GM23338 (cell line): Measurements from ENCODE around the gene SLC25A17. TPM values are rescaled to one million over a fixed set of nuclear protein-coding genes. Genes with fewer than 3 reads are reported as not detected.

ENCODE experiments used
- ATAC-seq: fragments of 200-7000 bp; cut with Tn5 transposase; 3 replicates; pipeline ENCODE4 v1.9.1; 2020
- DNase-seq: peaks from one replicate; pipeline ENCODE4 v3.0.0-alpha.2; 2015; ENCODE audit warnings: low spot score
- H2AFZ ChIP-seq: fragments of 200-600 bp; sonication (generic); 2 replicates; pipeline ENCODE4 v1.8.0; 2016; ENCODE audit warnings: antibody characterized with exemption, mild to moderate bottlenecking, moderate library complexity
- H3F3A ChIP-seq: fragments of 200-600 bp; sonication (generic); replicated peaks from 2 replicates; pipeline ENCODE4 v1.8.0; 2017; ENCODE audit warnings: antibody characterized with exemption, mixed run types, low read depth
- H3K27ac ChIP-seq: fragments of 200-600 bp; sonication (generic); 2 replicates; pipeline ENCODE4 v1.6.1; 2016; ENCODE audit warnings: low read depth
- H3K27me3 ChIP-seq: fragments of 200-600 bp; sonication (generic); 2 replicates; pipeline ENCODE4 v1.8.0; 2016; ENCODE audit warnings: mild to moderate bottlenecking, mixed run types, moderate library complexity; ENCODE audit not compliant: insufficient read depth
- H3K36me3 ChIP-seq: fragments of 200-600 bp; sonication (generic); 2 replicates; pipeline ENCODE4 v1.8.0; 2016; ENCODE audit warnings: mild to moderate bottlenecking; ENCODE audit not compliant: insufficient read depth
- H3K4me1 ChIP-seq: fragments of 200-600 bp; sonication (generic); 2 replicates; pipeline ENCODE4 v1.8.0; 2016; ENCODE audit warnings: mild to moderate bottlenecking, moderate library complexity; ENCODE audit not compliant: insufficient read depth
- H3K4me2 ChIP-seq: fragments of 200-600 bp; sonication (generic); 2 replicates; pipeline ENCODE4 v1.7.1; 2017; ENCODE audit warnings: mixed run types
- H3K4me3 ChIP-seq: fragments of 200-600 bp; sonication (generic); 2 replicates; pipeline ENCODE4 v1.6.1; 2016; ENCODE audit warnings: mixed run types
- H3K79me2 ChIP-seq: fragments of 200-600 bp; sonication (generic); replicated peaks from 2 replicates; pipeline ENCODE4 v1.8.0; 2017; ENCODE audit warnings: mild to moderate bottlenecking; ENCODE audit not compliant: insufficient read depth
- H3K9me2 ChIP-seq: fragments of 200-600 bp; sonication (generic); 2 replicates; pipeline ENCODE4 v1.8.0; 2017; ENCODE audit not compliant: insufficient read depth
- H4K20me1 ChIP-seq: fragments of 200-600 bp; sonication (generic); replicated peaks from 2 replicates; pipeline ENCODE4 v1.8.0; 2017; ENCODE audit warnings: mild to moderate bottlenecking; ENCODE audit not compliant: insufficient read depth
- H3K27ac Mint-ChIP-seq: 2 replicates; pipeline ENCODE4 v1.8.0; 2020; ENCODE audit warnings: inconsistent platforms, mild to moderate bottlenecking, moderate library complexity, mixed read lengths
- H3K27me3 Mint-ChIP-seq: 3 replicates; pipeline ENCODE4 v1.8.0; 2022; ENCODE audit warnings: low read depth, mild to moderate bottlenecking, moderate library complexity, mixed read lengths, inconsistent platforms; ENCODE audit not compliant: insufficient read depth, poor library complexity
- H3K36me3 Mint-ChIP-seq: 3 replicates; pipeline ENCODE4 v1.8.0; 2021; ENCODE audit warnings: low read depth, mild to moderate bottlenecking, inconsistent platforms, moderate library complexity, mixed read lengths
- H3K4me1 Mint-ChIP-seq: 3 replicates; pipeline ENCODE4 v1.8.0; 2020; ENCODE audit warnings: mild to moderate bottlenecking, inconsistent platforms, mixed read lengths
- H3K4me3 Mint-ChIP-seq: 3 replicates; pipeline ENCODE4 v1.8.0; 2021; ENCODE audit warnings: moderate library complexity, mild to moderate bottlenecking, inconsistent platforms, mixed read lengths
- H3K9me3 Mint-ChIP-seq: 3 replicates; pipeline ENCODE4 v1.8.0; 2020; ENCODE audit warnings: moderate library complexity, mild to moderate bottlenecking, inconsistent platforms, mixed read lengths
- CREB1 ChIP-seq: fragments of 250-450 bp; sonication (Bioruptor Pico); IDR thresholded peaks from 2 replicates; pipeline ENCODE4 v1.5.0; 2020; ENCODE audit warnings: low read depth, mild to moderate bottlenecking, moderate library complexity
- EZH2 ChIP-seq: fragments of 200-600 bp; sonication (generic); IDR thresholded peaks from one replicate; pipeline ENCODE4 v1.8.0; 2017; ENCODE audit warnings: antibody characterized with exemption, mild to moderate bottlenecking, low read depth; ENCODE audit not compliant: unreplicated experiment
- EZH2phosphoT487 ChIP-seq: fragments of 200-600 bp; sonication (generic); IDR thresholded peaks from one replicate; pipeline ENCODE4 v1.8.1; 2018; ENCODE audit warnings: antibody characterized with exemption; ENCODE audit not compliant: unreplicated experiment
- JUNB ChIP-seq: IDR thresholded peaks from one replicate; pipeline ENCODE4 v1.6.1; 2016; ENCODE audit warnings: antibody characterized with exemption; ENCODE audit not compliant: unreplicated experiment
- NANOG ChIP-seq: IDR thresholded peaks from 2 replicates; pipeline ENCODE4 v1.6.1; 2016; ENCODE audit warnings: antibody characterized with exemption, borderline replicate concordance
- POLR2AphosphoS5 ChIP-seq: IDR thresholded peaks from 2 replicates; pipeline ENCODE4 v1.6.1; 2016; ENCODE audit warnings: antibody characterized with exemption, low read depth
- REST ChIP-seq: IDR thresholded peaks from one replicate; pipeline ENCODE4 v1.6.1; 2018; ENCODE audit warnings: antibody characterized with exemption; ENCODE audit not compliant: unreplicated experiment
- STAT1 ChIP-seq: IDR thresholded peaks from one replicate; pipeline ENCODE4 v1.6.1; 2016; ENCODE audit warnings: antibody characterized with exemption; ENCODE audit not compliant: unreplicated experiment
- ZNF114 ChIP-seq: fragments of 250-450 bp; sonication (Bioruptor Pico); IDR thresholded peaks from 2 replicates; pipeline ENCODE4 v1.5.0; 2020; ENCODE audit warnings: mild to moderate bottlenecking, moderate library complexity
- ZNF331 ChIP-seq: fragments of 250-450 bp; sonication (Bioruptor Pico); IDR thresholded peaks from 2 replicates; pipeline ENCODE4 v1.5.0; 2020; ENCODE audit warnings: low read depth, mild to moderate bottlenecking, moderate library complexity
- ZNF462 ChIP-seq: fragments of 250-450 bp; sonication (Bioruptor Pico); IDR thresholded peaks from 2 replicates; pipeline ENCODE4 v1.5.0; 2020; ENCODE audit warnings: mild to moderate bottlenecking, moderate library complexity
- polyA plus RNA-seq: library from polyadenylated mRNA; unstranded; fragments of >200 nt; fragmentation: Nextera tagmentation; extraction: Ambion mirVana; gene quantifications from 2 replicates; pipeline ENCODE4 v1.2.1, GENCODE V29; 2016
- total RNA-seq: library from RNA; depleted of rRNA; stranded (reverse); fragments of >200 nt; shearing (Covaris generic); gene quantifications from 2 replicates; pipeline ENCODE4 v1.2.3, GENCODE V29; 2014
- TF ChIP-seq, protein P1 (sequence below): IDR thresholded peaks from 2 replicates; pipeline ENCODE4 v1.6.1; 2016; ENCODE audit warnings: antibody characterized with exemption
- TF ChIP-seq, protein P2 (sequence below), 2 experiments: fragments of 200-600 bp in 1 of 2; sonication (generic) in 1 of 2; conservative IDR thresholded peaks; 2 replicates each; pipeline versions ENCODE4 v1.5.1 to v1.6.1; 2016 to 2017; ENCODE audit warnings: antibody characterized with exemption in 2 of 2, low read depth in 2 of 2, mild to moderate bottlenecking in 2 of 2, moderate library complexity in 1 of 2

SLC25A17 gene
- total and polyA plus RNA-seq, 2 experiments from 2014 or later = 35.4 to 43.6 TPM

DNA sequence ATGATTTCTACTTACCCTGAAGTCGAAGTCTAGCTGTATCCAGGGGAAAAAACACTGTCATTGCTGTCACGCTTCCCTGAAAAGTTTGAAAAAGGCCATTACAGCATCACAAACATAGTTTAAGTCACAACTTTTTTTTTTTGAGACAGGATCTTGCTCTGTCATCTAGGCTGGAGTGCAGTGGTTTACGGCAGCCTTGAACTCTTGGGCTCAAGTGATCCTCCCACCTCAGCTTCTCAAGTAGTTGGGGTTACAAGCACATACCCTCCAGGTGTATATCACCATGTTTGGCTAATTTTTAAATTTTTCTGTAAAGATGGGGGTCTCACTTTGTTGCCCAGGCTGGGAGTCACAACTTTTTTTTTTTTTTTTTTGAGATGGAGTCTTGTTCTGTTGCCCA lies 20.1 kb downstream of the SLC25A17 start:
- Histone ChIP-seq H3K4me2 (no peak overlapping the region), H3K4me3 (no peak overlapping the region), H3K4me1 (no peaks in the 10 kb centered on the region), H3F3A (no peaks in the 10 kb centered on the region), H4K20me1 (no peaks in the 10 kb centered on the region; the same call in 1 of the 2 replicates), H3K79me2 (peaks cover 33% of the 10 kb centered on the region; the same call in 1 of the 2 replicates), H3K9me2 (no peaks in the 10 kb centered on the region), H3K27me3 (no peaks in the 10 kb centered on the region), H3K36me3 (no peaks in the 10 kb centered on the region), H3K27ac (0 out of 2 replicates have a peak overlapping the region, but pooled peaks have one; percentile 62), H2AFZ (no peak overlapping the region)
- no peak for ATAC-seq
- no peaks in the 10 kb centered on the region for H3K9me3 Mint-ChIP-seq
- TF ChIP-seq JUNB (no peak), POLR2AphosphoS5 (no peak), NANOG (no peak), STAT1 (no peak), EZH2phosphoT487 (no peak), ZNF462 (CRISPR knock-in tag) (no peak), ZNF331 (CRISPR knock-in tag) (no peak), EZH2 (no peak), REST (no peak), ZNF114 (no peak), CREB1 (CRISPR knock-in tag) (no peak)
- TF ChIP-seq, protein P1, sequence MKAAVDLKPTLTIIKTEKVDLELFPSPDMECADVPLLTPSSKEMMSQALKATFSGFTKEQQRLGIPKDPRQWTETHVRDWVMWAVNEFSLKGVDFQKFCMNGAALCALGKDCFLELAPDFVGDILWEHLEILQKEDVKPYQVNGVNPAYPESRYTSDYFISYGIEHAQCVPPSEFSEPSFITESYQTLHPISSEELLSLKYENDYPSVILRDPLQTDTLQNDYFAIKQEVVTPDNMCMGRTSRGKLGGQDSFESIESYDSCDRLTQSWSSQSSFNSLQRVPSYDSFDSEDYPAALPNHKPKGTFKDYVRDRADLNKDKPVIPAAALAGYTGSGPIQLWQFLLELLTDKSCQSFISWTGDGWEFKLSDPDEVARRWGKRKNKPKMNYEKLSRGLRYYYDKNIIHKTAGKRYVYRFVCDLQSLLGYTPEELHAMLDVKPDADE = no peak
- TF ChIP-seq, protein P2, sequence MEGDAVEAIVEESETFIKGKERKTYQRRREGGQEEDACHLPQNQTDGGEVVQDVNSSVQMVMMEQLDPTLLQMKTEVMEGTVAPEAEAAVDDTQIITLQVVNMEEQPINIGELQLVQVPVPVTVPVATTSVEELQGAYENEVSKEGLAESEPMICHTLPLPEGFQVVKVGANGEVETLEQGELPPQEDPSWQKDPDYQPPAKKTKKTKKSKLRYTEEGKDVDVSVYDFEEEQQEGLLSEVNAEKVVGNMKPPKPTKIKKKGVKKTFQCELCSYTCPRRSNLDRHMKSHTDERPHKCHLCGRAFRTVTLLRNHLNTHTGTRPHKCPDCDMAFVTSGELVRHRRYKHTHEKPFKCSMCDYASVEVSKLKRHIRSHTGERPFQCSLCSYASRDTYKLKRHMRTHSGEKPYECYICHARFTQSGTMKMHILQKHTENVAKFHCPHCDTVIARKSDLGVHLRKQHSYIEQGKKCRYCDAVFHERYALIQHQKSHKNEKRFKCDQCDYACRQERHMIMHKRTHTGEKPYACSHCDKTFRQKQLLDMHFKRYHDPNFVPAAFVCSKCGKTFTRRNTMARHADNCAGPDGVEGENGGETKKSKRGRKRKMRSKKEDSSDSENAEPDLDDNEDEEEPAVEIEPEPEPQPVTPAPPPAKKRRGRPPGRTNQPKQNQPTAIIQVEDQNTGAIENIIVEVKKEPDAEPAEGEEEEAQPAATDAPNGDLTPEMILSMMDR (conservative IDR thresholded peaks at IDR 0.05; ENCODE audit: low read depth in 2 of 2) = no peak
- no peak for DNase-seq
- H3K4me1 Mint-ChIP-seq = no peaks in the 10 kb centered on the region
- H3K4me3 Mint-ChIP-seq = no peak overlapping the region
- peaks cover 12% of the 10 kb centered on the region for H3K36me3 Mint-ChIP-seq
- no peaks in the 10 kb centered on the region for H3K27me3 Mint-ChIP-seq
- H3K27ac Mint-ChIP-seq = no peak overlapping the region
